Keratinocyte (primary cell): ENCODE measurements around the gene KIAA1958.

Experiments
- CTCF ChIP-seq, 3 experiments: IDR thresholded peaks in 1 of 3; conservative IDR thresholded peaks in 1 of 3; optimal IDR thresholded peaks in 1 of 3; 2 replicates in 2 of 3; 3 replicates in 1 of 3; pipeline versions ENCODE3 to v1.5.1; 2011; ENCODE audit warnings: low read length in 3 of 3, mild to moderate bottlenecking in 3 of 3, moderate library complexity in 2 of 3, control low read depth in 1 of 3, inconsistent platforms in 1 of 3; ENCODE audit not compliant: insufficient read depth in 2 of 3; ENCODE audit errors: extremely low read depth in 1 of 3
- EZH2 ChIP-seq: IDR thresholded peaks from one replicate; pipeline ENCODE4 v1.6.1; 2012; ENCODE audit warnings: inconsistent platforms, mild to moderate bottlenecking, low read length, moderate library complexity

GRCh38 chr9:112559629-112560413 is 73.2 kb downstream of the KIAA1958 start:
- TF ChIP-seq CTCF (optimal IDR thresholded peaks at IDR 0.05 in 1 of 3, IDR thresholded peaks at IDR 0.05 in 1 of 3, conservative IDR thresholded peaks at IDR 0.05 in 1 of 3; ENCODE audit: extremely low read depth in 1 of 3, insufficient read depth in 2 of 3, low read length in 3 of 3) (no peak), EZH2 (no peak)
